HepG2 (cell line): Measurements from ENCODE around the gene APCDD1L. TPM values are rescaled to one million over a fixed set of nuclear protein-coding genes. Genes with fewer than 3 reads are reported as not detected.
A peak's percentile ranks its signal among the peaks of the same experiment; 100 is the strongest.

Experiments used
- ATAC-seq: fragments of 200-7000 bp; cut with Tn5 transposase; 3 replicates; pipeline ENCODE4 v1.9.1; 2020; ENCODE audit warnings: mild to moderate bottlenecking, moderate library complexity
- BruUV-seq: library from RNA; stranded (reverse); fragments of 400-500 nt; replicated peaks from 2 replicates; lab custom pipeline; 2021; lab: Mats Ljungman, UMichigan
- CTCF ChIA-PET: fragments of 300-600 bp; formaldehyde crosslinking; extraction: SDS; loops from one replicate; lab custom pipeline; 2021; ENCODE audit warnings: low total read pairs, inconsistent platforms, low intra/inter-chr PET ratio; lab: Yijun Ruan, JAX
- POLR2A ChIA-PET: fragments of 350-600 bp; sonication (Branson Sonifier 250); formaldehyde crosslinking; loops from one replicate; lab custom pipeline; 2020; ENCODE audit warnings: antibody characterized with exemption, inconsistent platforms; lab: Yijun Ruan, JAX
- DNase-seq: peaks from one replicate; pipeline ENCODE4 v3.0.0-alpha.2; 2015; ENCODE audit warnings: low spot score
- FAIRE-seq: peaks from 3 replicates; lab custom pipeline; 2011; peaks lifted over from hg19 to GRCh38; lab: Jason Lieb, UNC
- H2AFZ ChIP-seq: one replicate; pipeline ENCODE4 v1.6.1; 2011; ENCODE audit warnings: low read length, inconsistent platforms
- H3K27ac ChIP-seq: fragments of 300-600 bp; 3 replicates; pipeline ENCODE4 v1.8.0; 2011; ENCODE audit warnings: mixed run types, mild to moderate bottlenecking, mixed read lengths, low read length, inconsistent platforms; ENCODE audit not compliant: insufficient read depth; ENCODE audit errors: extremely low read length
- H3K27me3 ChIP-seq, 2 experiments: fragments of 200-600 bp in 1 of 2; 2 replicates in 1 of 2; 3 replicates in 1 of 2; pipeline versions ENCODE4 v1.6.0 to v1.8.0; 2011; ENCODE audit warnings: low read length in 2 of 2, mild to moderate bottlenecking in 2 of 2, moderate library complexity in 2 of 2, inconsistent platforms in 1 of 2; ENCODE audit not compliant: insufficient read depth in 2 of 2, control insufficient read depth in 1 of 2
- H3K36me3 ChIP-seq, 2 experiments: fragments of 200-600 bp in 1 of 2; replicated peaks in 1 of 2; 2 replicates in 1 of 2; 3 replicates in 1 of 2; pipeline versions ENCODE4 v1.5.1 to v1.8.0; 2011; ENCODE audit warnings: low read length in 2 of 2, inconsistent platforms in 1 of 2; ENCODE audit not compliant: insufficient read depth in 2 of 2, control insufficient read depth in 1 of 2
- H3K4me1 ChIP-seq: 2 replicates; pipeline ENCODE4 v1.5.1; 2012; ENCODE audit warnings: low read length, inconsistent platforms; ENCODE audit not compliant: insufficient read depth
- H3K4me2 ChIP-seq: 2 replicates; pipeline ENCODE4 v1.6.0; 2011; ENCODE audit warnings: low read depth, low read length, inconsistent platforms
- H3K4me3 ChIP-seq, 3 experiments: fragments of 200-600 bp in 1 of 3; sonication (generic), shearing (Covaris generic) in 1 of 3; replicated peaks in 1 of 3; 2 replicates each; pipeline ENCODE4 v1.5.1; 2011 to 2016; ENCODE audit warnings: low read length in 3 of 3, inconsistent platforms in 2 of 3, low read depth in 2 of 3, mild to moderate bottlenecking in 2 of 3, control low read depth in 1 of 3, mixed read lengths in 1 of 3; ENCODE audit not compliant: insufficient read depth in 1 of 3
- H3K79me2 ChIP-seq: one replicate; pipeline ENCODE4 v1.6.1; 2011; ENCODE audit warnings: low read length, inconsistent platforms; ENCODE audit not compliant: insufficient read depth
- H3K9ac ChIP-seq: 2 replicates; pipeline ENCODE4 v1.6.0; 2011; ENCODE audit warnings: mild to moderate bottlenecking, low read depth, low read length, inconsistent platforms; ENCODE audit not compliant: insufficient read depth
- H3K9me3 ChIP-seq: 2 replicates; pipeline ENCODE4 v1.5.1; 2012; ENCODE audit warnings: mild to moderate bottlenecking, low read length
- H4K20me1 ChIP-seq: 2 replicates; pipeline ENCODE4 v1.6.0; 2011; ENCODE audit warnings: inconsistent platforms, mild to moderate bottlenecking, low read length, moderate library complexity; ENCODE audit not compliant: insufficient read depth
- HOXA3 ChIP-seq: sonication (generic); formaldehyde crosslinking; IDR thresholded peaks from 2 replicates; pipeline ENCODE4 v1.5.0; 2020; ENCODE audit warnings: missing genetic modification reagents
- KDM5B ChIP-seq: sonication (generic); formaldehyde crosslinking; IDR thresholded peaks from 2 replicates; pipeline ENCODE4 v1.4.0; 2020; ENCODE audit warnings: missing genetic modification reagents, mild to moderate bottlenecking, borderline replicate concordance
- WGBS: methylation state at CpG from one replicate; pipeline ENCODE4 v1.1.6; 2017; ENCODE audit warnings: low lambda C conversion rate; 5-methylcytosine and 5-hydroxymethylcytosine counted together
- in situ Hi-C: cut with HindIII; loops from 2 replicates; pipeline ENCODE4 v1.10.0; 2017; ENCODE audit warnings: low pct_unique_long_range_greater_than_20kb; ENCODE audit not compliant: extremely low pct_ligation_motif_present
- intact Hi-C: fragments of 100-400 bp; cut with micrococcal nuclease; formaldehyde crosslinking; loops from one replicate; pipeline ENCODE4 v1.10.0; 2022; ENCODE audit not compliant: unreplicated experiment
- polyA plus RNA-seq, 8 experiments: library from polyadenylated mRNA; depleted of rRNA in 3 of 8; stranded (reverse) in 7 of 8; unstranded in 1 of 8; fragments of >200 nt; fragmentation: Illumina TruSeq in 4 of 8; extraction: Trizol in 4 of 8; gene quantifications; 2 replicates each; pipeline versions ENCODE4 v1.2.1 to v1.2.3, GENCODE V29; 2011 to 2016; ENCODE audit warnings: low read depth in 4 of 8, missing spikeins in 1 of 8, mixed read lengths in 1 of 8; ENCODE audit not compliant: insufficient read depth in 1 of 8
- total RNA-seq, 5 experiments: library from RNA; depleted of rRNA; stranded (reverse); fragments of >200 nt; fragmentation: Illumina TruSeq; extraction: Trizol; gene quantifications; 2 replicates each; pipeline ENCODE4 v1.2.3, GENCODE V29; 2016; ENCODE audit warnings: low read depth in 1 of 5
- TF ChIP-seq, protein P1 (sequence below): sonication (generic); formaldehyde crosslinking; IDR thresholded peaks from 2 replicates; pipeline ENCODE4 v1.5.0; 2020; ENCODE audit warnings: mild to moderate bottlenecking, missing genetic modification reagents, moderate library complexity
- TF ChIP-seq, protein P2 (sequence below): IDR thresholded peaks from 2 replicates; pipeline ENCODE4 v1.6.1; 2016; ENCODE audit warnings: mild to moderate bottlenecking, missing biosample characterization, missing genetic modification reagents
- TF ChIP-seq, protein P3 (sequence below): sonication (generic); formaldehyde crosslinking; IDR thresholded peaks from 2 replicates; pipeline ENCODE4 v1.5.1; 2020; ENCODE audit warnings: mild to moderate bottlenecking, missing genetic modification reagents, moderate library complexity

Gene APCDD1L
- total and polyA plus RNA-seq, 2 of the 13 experiments (the other 11 are each of a cell fraction or from before 2014, with no cell fraction given): not detected

DNA sequence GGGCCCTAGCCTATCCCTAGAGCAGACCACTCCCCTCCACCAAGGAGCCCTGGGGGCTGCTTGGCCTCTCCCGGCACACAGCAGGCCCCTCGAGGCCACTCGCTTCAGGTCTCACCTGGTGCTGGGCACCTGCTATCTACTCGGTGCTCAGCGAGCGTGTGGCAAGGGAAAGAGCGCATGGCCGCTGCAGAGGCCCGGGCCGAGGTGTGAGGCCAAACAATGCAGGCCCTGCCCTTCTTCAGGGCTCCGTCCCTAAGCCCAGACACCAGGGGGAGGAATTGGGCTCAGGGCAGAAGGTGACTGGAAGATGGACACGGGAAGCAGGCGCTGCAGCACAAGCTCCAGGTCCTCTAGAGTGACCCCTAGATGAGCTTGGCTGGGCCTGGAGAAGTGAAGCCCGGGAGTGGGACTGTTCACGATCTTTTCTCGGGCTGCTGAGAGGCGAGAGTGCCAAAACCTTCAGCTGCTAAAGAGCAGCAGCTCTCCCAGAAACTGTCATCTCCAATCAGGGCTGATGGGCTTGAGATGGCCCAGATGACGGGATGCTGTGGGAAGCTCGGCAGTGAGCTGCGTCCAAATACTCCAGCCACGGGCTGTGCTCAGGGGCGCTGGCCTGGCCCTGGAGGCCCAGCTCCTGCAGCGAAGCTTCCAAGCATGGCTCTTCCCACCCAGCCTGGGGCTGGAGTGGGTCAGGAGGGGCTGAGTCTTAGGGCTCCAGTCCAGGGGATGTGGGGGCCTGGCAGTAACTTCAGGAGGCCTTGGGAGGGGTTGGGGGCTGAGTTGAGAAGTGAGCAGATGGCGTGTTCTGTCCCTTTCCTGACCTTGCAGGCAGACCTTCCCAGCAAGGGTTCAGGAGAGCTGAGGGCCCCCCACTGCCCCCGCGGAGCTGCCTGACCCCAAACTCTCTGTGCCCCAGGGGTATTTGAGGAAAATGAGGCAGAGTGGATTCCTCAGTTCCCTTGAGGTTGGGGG, 43.7 kb downstream of the APCDD1L start:
- ATAC-seq (peak; percentile 40), FAIRE-seq (no peak), DNase-seq (no peak)
- Histone ChIP-seq H3K4me2 (no peak overlapping the region), H3K27ac (no peak overlapping the region), H2AFZ (no peak overlapping the region), H3K36me3 (no peaks in the 10 kb centered on the region), H3K9me3 (no peaks in the 10 kb centered on the region), H3K27me3 (peaks cover 0 to 29% of the 10 kb centered on the region in 2 experiments; a peak in 4 of 5 replicates), H3K9ac (no peak overlapping the region), H3K79me2 (no peaks in the 10 kb centered on the region), H3K4me1 (no peaks in the 10 kb centered on the region), H4K20me1 (no peaks in the 10 kb centered on the region; the same call in 1 of the 2 replicates), H3K4me3 (no peak overlapping the region)
- no peak for TF ChIP-seq HOXA3
- TF ChIP-seq, protein P1, sequence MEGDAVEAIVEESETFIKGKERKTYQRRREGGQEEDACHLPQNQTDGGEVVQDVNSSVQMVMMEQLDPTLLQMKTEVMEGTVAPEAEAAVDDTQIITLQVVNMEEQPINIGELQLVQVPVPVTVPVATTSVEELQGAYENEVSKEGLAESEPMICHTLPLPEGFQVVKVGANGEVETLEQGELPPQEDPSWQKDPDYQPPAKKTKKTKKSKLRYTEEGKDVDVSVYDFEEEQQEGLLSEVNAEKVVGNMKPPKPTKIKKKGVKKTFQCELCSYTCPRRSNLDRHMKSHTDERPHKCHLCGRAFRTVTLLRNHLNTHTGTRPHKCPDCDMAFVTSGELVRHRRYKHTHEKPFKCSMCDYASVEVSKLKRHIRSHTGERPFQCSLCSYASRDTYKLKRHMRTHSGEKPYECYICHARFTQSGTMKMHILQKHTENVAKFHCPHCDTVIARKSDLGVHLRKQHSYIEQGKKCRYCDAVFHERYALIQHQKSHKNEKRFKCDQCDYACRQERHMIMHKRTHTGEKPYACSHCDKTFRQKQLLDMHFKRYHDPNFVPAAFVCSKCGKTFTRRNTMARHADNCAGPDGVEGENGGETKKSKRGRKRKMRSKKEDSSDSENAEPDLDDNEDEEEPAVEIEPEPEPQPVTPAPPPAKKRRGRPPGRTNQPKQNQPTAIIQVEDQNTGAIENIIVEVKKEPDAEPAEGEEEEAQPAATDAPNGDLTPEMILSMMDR (CRISPR knock-in tag): 0 out of 2 replicates have a peak, but pooled peaks have one; percentile 13
- TF ChIP-seq, protein P2, sequence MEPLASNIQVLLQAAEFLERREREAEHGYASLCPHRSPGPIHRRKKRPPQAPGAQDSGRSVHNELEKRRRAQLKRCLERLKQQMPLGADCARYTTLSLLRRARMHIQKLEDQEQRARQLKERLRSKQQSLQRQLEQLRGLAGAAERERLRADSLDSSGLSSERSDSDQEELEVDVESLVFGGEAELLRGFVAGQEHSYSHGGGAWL (CRISPR knock-in tag): no peak
- TF ChIP-seq, protein P3, sequence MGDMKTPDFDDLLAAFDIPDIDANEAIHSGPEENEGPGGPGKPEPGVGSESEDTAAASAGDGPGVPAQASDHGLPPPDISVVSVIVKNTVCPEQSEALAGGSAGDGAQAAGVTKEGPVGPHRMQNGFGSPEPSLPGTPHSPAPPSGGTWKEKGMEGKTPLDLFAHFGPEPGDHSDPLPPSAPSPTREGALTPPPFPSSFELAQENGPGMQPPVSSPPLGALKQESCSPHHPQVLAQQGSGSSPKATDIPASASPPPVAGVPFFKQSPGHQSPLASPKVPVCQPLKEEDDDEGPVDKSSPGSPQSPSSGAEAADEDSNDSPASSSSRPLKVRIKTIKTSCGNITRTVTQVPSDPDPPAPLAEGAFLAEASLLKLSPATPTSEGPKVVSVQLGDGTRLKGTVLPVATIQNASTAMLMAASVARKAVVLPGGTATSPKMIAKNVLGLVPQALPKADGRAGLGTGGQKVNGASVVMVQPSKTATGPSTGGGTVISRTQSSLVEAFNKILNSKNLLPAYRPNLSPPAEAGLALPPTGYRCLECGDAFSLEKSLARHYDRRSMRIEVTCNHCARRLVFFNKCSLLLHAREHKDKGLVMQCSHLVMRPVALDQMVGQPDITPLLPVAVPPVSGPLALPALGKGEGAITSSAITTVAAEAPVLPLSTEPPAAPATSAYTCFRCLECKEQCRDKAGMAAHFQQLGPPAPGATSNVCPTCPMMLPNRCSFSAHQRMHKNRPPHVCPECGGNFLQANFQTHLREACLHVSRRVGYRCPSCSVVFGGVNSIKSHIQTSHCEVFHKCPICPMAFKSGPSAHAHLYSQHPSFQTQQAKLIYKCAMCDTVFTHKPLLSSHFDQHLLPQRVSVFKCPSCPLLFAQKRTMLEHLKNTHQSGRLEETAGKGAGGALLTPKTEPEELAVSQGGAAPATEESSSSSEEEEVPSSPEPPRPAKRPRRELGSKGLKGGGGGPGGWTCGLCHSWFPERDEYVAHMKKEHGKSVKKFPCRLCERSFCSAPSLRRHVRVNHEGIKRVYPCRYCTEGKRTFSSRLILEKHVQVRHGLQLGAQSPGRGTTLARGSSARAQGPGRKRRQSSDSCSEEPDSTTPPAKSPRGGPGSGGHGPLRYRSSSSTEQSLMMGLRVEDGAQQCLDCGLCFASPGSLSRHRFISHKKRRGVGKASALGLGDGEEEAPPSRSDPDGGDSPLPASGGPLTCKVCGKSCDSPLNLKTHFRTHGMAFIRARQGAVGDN (CRISPR knock-in tag): peak; percentile 19; the same call in 1 of the 2 replicates
- TF ChIP-seq KDM5B: 0 out of 2 replicates have a peak, but pooled peaks have one; percentile 24
- in situ Hi-C loops: no loop called here
- ChIA-PET CTCF (no interaction called here), POLR2A (no interaction called here)
- WGBS: 32% methylated on average over 21 of the region's 26 CpGs
- intact Hi-C loops: no loop called here
- no TSS peak for BruUV-seq
